Astrocyte (in vitro differentiated cells and primary cell): ENCODE data around the gene KPNA4. TPM values are rescaled to one million over a fixed set of nuclear protein-coding genes. Genes with fewer than 3 reads are reported as not detected.

Source experiments
- DNase-seq: peaks from one replicate; pipeline ENCODE4 v3.0.0-alpha.2; 2010; ENCODE audit warnings: low read depth
- FAIRE-seq: peaks from 2 replicates; lab custom pipeline; 2011; peaks lifted over from hg19 to GRCh38; lab: Jason Lieb, UNC
- H2AFZ ChIP-seq: 2 replicates; pipeline ENCODE4 v1.6.0; 2012; ENCODE audit warnings: low read depth, low read length, inconsistent platforms
- H3K27ac ChIP-seq: 2 replicates; pipeline ENCODE4 v1.5.1; 2011; ENCODE audit warnings: low read depth, low read length, inconsistent platforms
- H3K27me3 ChIP-seq: 2 replicates; pipeline ENCODE4 v1.6.0; 2011; ENCODE audit warnings: low read length, inconsistent platforms; ENCODE audit not compliant: insufficient read depth
- H3K36me3 ChIP-seq: 2 replicates; pipeline ENCODE4 v1.5.1; 2011; ENCODE audit warnings: low read length, inconsistent platforms; ENCODE audit not compliant: insufficient read depth
- H3K4me1 ChIP-seq: 2 replicates; pipeline ENCODE4 v1.5.1; 2011; ENCODE audit warnings: low read length, inconsistent platforms; ENCODE audit not compliant: insufficient read depth
- H3K4me2 ChIP-seq: 2 replicates; pipeline ENCODE4 v1.6.0; 2012; ENCODE audit warnings: low read length, inconsistent platforms
- H3K4me3 ChIP-seq: 2 replicates; pipeline ENCODE4 v1.5.1; 2011; ENCODE audit warnings: low read depth, mild to moderate bottlenecking, low read length, inconsistent platforms; ENCODE audit not compliant: insufficient read depth
- H3K79me2 ChIP-seq: 2 replicates; pipeline ENCODE4 v1.6.0; 2012; ENCODE audit warnings: mild to moderate bottlenecking, low read length, inconsistent platforms; ENCODE audit not compliant: insufficient read depth
- H3K9ac ChIP-seq: 2 replicates; pipeline ENCODE4 v1.6.0; 2012; ENCODE audit warnings: mild to moderate bottlenecking, low read length, inconsistent platforms
- H3K9me3 ChIP-seq: 2 replicates; pipeline ENCODE4 v1.5.1; 2012; ENCODE audit warnings: low read depth, mild to moderate bottlenecking, low read length, inconsistent platforms; ENCODE audit not compliant: insufficient read depth
- H4K20me1 ChIP-seq: 2 replicates; pipeline ENCODE4 v1.6.0; 2012; ENCODE audit warnings: low read length, inconsistent platforms; ENCODE audit not compliant: insufficient read depth
- H3K27ac Mint-ChIP-seq: one replicate; pipeline ENCODE4 v1.8.0; 2021; ENCODE audit warnings: mild to moderate bottlenecking, mixed read lengths; ENCODE audit not compliant: unreplicated experiment
- H3K27me3 Mint-ChIP-seq: one replicate; pipeline ENCODE4 v1.8.0; 2021; ENCODE audit warnings: low read depth, mixed read lengths; ENCODE audit not compliant: unreplicated experiment
- H3K36me3 Mint-ChIP-seq: one replicate; pipeline ENCODE4 v1.8.0; 2021; ENCODE audit warnings: low read depth, mixed read lengths; ENCODE audit not compliant: unreplicated experiment
- H3K4me1 Mint-ChIP-seq: one replicate; pipeline ENCODE4 v1.8.0; 2021; ENCODE audit warnings: low read depth, mixed read lengths; ENCODE audit not compliant: unreplicated experiment
- H3K4me3 Mint-ChIP-seq: one replicate; pipeline ENCODE4 v1.8.0; 2021; ENCODE audit warnings: mild to moderate bottlenecking, moderate library complexity, mixed read lengths; ENCODE audit not compliant: unreplicated experiment
- H3K9me3 Mint-ChIP-seq: one replicate; pipeline ENCODE4 v1.8.0; 2021; ENCODE audit warnings: mild to moderate bottlenecking, mixed read lengths; ENCODE audit not compliant: unreplicated experiment
- EZH2 ChIP-seq: IDR thresholded peaks from 2 replicates; pipeline ENCODE4 v1.6.1; 2012; ENCODE audit warnings: mild to moderate bottlenecking, low read length, inconsistent platforms; ENCODE audit not compliant: insufficient read depth
- total RNA-seq: library from RNA; stranded (reverse); gene quantifications from 2 replicates; pipeline ENCODE4 v1.2.1, GENCODE V29; 2021
- TF ChIP-seq, protein P1 (sequence below): IDR thresholded peaks from 2 replicates; pipeline ENCODE4 v1.5.1; 2011; ENCODE audit warnings: low read depth, mild to moderate bottlenecking, inconsistent platforms, low read length, moderate library complexity; ENCODE audit not compliant: insufficient read depth

KPNA4 gene
- total RNA-seq, 1 donor from 2014 or later: 105 TPM

DNA sequence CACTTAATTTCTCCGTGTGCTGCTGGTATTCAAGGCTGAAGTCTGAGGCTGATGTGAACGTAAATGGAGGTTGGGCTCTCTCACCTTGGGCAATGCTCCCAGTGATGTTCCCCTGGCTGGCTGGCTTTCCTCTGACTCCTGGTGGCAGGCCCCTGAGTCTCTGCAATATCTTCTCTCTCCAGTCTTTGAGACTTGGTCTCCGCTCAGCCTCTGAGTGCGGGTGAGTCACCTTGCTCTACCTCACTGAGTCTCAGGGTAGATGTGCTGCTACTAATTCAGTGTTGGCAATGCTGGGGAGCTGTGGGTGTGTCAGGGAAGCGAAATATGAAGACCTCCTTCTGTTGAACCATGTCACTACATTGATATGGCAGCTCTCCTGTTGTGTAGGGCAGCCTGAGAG is 84.4 kb downstream of the KPNA4 start:
- Histone ChIP-seq H3K4me2 (no peak overlapping the region), H3K9ac (no peak overlapping the region), H4K20me1 (no peaks in the 10 kb centered on the region), H3K4me3 (no peak overlapping the region), H3K4me1 (peaks cover 11% of the 10 kb centered on the region), H3K27me3 (no peaks in the 10 kb centered on the region), H3K27ac (no peak overlapping the region), H3K9me3 (no peaks in the 10 kb centered on the region), H2AFZ (no peak overlapping the region), H3K79me2 (no peaks in the 10 kb centered on the region), H3K36me3 (no peaks in the 10 kb centered on the region)
- H3K9me3 Mint-ChIP-seq: no peaks in the 10 kb centered on the region
- peaks cover 3% of the 10 kb centered on the region for H3K36me3 Mint-ChIP-seq
- peak; percentile 41 for DNase-seq
- H3K4me3 Mint-ChIP-seq: no peak overlapping the region
- no peak overlapping the region for H3K27ac Mint-ChIP-seq
- no peaks in the 10 kb centered on the region for H3K27me3 Mint-ChIP-seq
- no peak for TF ChIP-seq EZH2
- TF ChIP-seq, protein P1, sequence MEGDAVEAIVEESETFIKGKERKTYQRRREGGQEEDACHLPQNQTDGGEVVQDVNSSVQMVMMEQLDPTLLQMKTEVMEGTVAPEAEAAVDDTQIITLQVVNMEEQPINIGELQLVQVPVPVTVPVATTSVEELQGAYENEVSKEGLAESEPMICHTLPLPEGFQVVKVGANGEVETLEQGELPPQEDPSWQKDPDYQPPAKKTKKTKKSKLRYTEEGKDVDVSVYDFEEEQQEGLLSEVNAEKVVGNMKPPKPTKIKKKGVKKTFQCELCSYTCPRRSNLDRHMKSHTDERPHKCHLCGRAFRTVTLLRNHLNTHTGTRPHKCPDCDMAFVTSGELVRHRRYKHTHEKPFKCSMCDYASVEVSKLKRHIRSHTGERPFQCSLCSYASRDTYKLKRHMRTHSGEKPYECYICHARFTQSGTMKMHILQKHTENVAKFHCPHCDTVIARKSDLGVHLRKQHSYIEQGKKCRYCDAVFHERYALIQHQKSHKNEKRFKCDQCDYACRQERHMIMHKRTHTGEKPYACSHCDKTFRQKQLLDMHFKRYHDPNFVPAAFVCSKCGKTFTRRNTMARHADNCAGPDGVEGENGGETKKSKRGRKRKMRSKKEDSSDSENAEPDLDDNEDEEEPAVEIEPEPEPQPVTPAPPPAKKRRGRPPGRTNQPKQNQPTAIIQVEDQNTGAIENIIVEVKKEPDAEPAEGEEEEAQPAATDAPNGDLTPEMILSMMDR: no peak
- no peak for FAIRE-seq
- H3K4me1 Mint-ChIP-seq: peaks cover 15% of the 10 kb centered on the region

DNA sequence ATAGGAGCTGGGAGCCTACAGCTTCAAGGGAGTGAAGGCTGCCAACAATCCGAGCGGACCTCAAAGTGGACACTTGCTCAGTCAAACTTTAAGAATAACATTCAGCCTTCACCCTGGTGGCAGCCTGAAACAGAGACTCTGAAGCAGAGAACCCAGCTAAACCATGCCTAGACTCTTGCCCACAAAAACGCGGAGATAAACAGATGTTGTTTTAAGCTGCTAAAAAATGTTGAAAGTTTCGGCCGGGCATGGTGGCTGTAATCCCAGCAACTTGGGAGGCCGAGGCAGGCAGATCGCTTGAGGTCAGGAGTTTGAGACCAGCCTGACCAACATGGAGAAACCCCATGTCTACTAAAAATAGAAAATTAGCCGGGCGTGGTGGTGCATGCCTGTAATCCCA is 86.0 kb downstream of the KPNA4 start:
- Histone ChIP-seq H4K20me1 (no peaks in the 10 kb centered on the region), H3K27ac (no peak overlapping the region), H3K4me1 (peaks cover 22% of the 10 kb centered on the region), H3K9ac (no peak overlapping the region), H3K27me3 (no peaks in the 10 kb centered on the region), H2AFZ (no peak overlapping the region), H3K4me3 (no peak overlapping the region), H3K79me2 (no peaks in the 10 kb centered on the region), H3K36me3 (no peaks in the 10 kb centered on the region), H3K9me3 (no peaks in the 10 kb centered on the region), H3K4me2 (no peak overlapping the region)
- peaks cover 3% of the 10 kb centered on the region for H3K36me3 Mint-ChIP-seq
- H3K27me3 Mint-ChIP-seq: no peaks in the 10 kb centered on the region
- no peak overlapping the region for H3K4me3 Mint-ChIP-seq
- peaks cover 15% of the 10 kb centered on the region for H3K4me1 Mint-ChIP-seq
- TF ChIP-seq, protein P1: no peak
- TF ChIP-seq EZH2: no peak
- DNase-seq (no peak), FAIRE-seq (no peak)
- H3K27ac Mint-ChIP-seq: no peak overlapping the region
- H3K9me3 Mint-ChIP-seq: no peaks in the 10 kb centered on the region

DNA sequence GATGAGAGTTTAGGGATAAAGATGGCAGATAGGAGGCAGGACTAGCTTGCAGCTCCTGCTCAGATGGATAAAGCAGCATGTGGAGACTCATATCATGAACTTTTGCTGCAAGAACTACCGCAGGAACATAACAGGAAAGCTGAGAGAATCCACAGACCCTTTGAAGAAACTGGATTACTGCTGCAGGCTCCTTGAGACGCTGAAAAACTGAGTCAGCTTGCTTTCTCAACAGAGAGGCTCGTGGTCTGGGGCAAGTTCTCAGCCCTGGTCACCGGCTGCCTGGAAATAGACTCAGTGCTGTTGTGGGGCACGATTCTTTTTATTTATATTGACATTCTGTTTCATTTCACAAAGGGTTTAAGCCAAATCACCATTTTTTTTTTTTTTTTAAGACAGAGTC is 87.0 kb downstream of the KPNA4 start:
- no peak overlapping the region for H3K4me3 Mint-ChIP-seq
- H3K27ac Mint-ChIP-seq: peak overlapping the region; percentile 51
- no peaks in the 10 kb centered on the region for H3K9me3 ChIP-seq
- peaks cover 3% of the 10 kb centered on the region for H3K36me3 Mint-ChIP-seq
- FAIRE-seq (no peak), DNase-seq (peak; percentile 70)
- H3K27me3 ChIP-seq: no peaks in the 10 kb centered on the region
- peak overlapping the region; percentile 62 for H3K4me2 ChIP-seq
- peaks cover 33% of the 10 kb centered on the region for H3K4me1 ChIP-seq
- H2AFZ ChIP-seq: no peak overlapping the region
- TF ChIP-seq, protein P1: no peak
- no peak for TF ChIP-seq EZH2
- no peaks in the 10 kb centered on the region for H3K9me3 Mint-ChIP-seq
- no peaks in the 10 kb centered on the region for H3K79me2 ChIP-seq
- peak overlapping the region; percentile 44 for H3K27ac ChIP-seq
- no peaks in the 10 kb centered on the region for H4K20me1 ChIP-seq
- H3K4me1 Mint-ChIP-seq: peaks cover 15% of the 10 kb centered on the region
- no peak overlapping the region for H3K4me3 ChIP-seq
- peak overlapping the region; percentile 30 for H3K9ac ChIP-seq
- H3K27me3 Mint-ChIP-seq: no peaks in the 10 kb centered on the region
- H3K36me3 ChIP-seq: no peaks in the 10 kb centered on the region
